ENCODE data around the gene PCBP1. TPM values are rescaled to one million over a fixed set of nuclear protein-coding genes. Genes with fewer than 3 reads are reported as not detected.

Gene PCBP1
- total and polyA plus RNA-seq, 9 of the 15 experiments (the other 6 are each of a cell fraction or from before 2014, with no cell fraction given) = 19.2 to 407 (median 78.1) TPM

GRCh38 chr2:70084973-70085710, 2.1 kb upstream of the PCBP1 start (continued):
- TF ChIP-seq XRCC5 (IDR thresholded peaks at IDR 0.05; ENCODE audit: low read depth, low read length) (no peak), HNRNPL (IDR thresholded peaks at IDR 0.05; ENCODE audit: low read depth, low read length) (no peak), NONO (IDR thresholded peaks at IDR 0.05; ENCODE audit: low read depth in 2 of 2, low read length in 1 of 2) (no peak), MED1 (CRISPR knock-in tag; IDR thresholded peaks at IDR 0.05; ENCODE audit: borderline replicate concordance) (no peak), BRF1 (IDR thresholded peaks at IDR 0.05; ENCODE audit: borderline replicate concordance, extremely low read depth, insufficient read length) (no peak), ZBED1 (IDR thresholded peaks at IDR 0.05) (no peak), NR2F6 (CRISPR knock-in tag; IDR thresholded peaks at IDR 0.05) (no peak), NFE2 (IDR thresholded peaks at IDR 0.05; ENCODE audit: low read depth) (peak; percentile 21; the same call in 1 of the 2 replicates), CBX3 (IDR thresholded peaks at IDR 0.05; ENCODE audit: borderline replicate concordance in 1 of 2, low read length in 2 of 2) (no peak; a peak in 1 of 3 replicates), ARHGAP35 (IDR thresholded peaks at IDR 0.05; ENCODE audit: partially characterized antibody) (no peak), NELFE (IDR thresholded peaks at IDR 0.05; ENCODE audit: insufficient read depth, insufficient read length) (no peak), NKRF (IDR thresholded peaks at IDR 0.05; ENCODE audit: borderline replicate concordance) (no peak), BRCA1 (IDR thresholded peaks at IDR 0.05) (no peak), BRCA1 (CRISPR knock-in tag; IDR thresholded peaks at IDR 0.05) (no peak), ZNF57 (CRISPR knock-in tag; IDR thresholded peaks at IDR 0.05) (no peak), PTRF (tag; IDR thresholded peaks at IDR 0.05) (no peak), SMARCA4 (IDR thresholded peaks at IDR 0.05) (peak; percentile 77)
- TF ChIP-seq, protein P1, sequence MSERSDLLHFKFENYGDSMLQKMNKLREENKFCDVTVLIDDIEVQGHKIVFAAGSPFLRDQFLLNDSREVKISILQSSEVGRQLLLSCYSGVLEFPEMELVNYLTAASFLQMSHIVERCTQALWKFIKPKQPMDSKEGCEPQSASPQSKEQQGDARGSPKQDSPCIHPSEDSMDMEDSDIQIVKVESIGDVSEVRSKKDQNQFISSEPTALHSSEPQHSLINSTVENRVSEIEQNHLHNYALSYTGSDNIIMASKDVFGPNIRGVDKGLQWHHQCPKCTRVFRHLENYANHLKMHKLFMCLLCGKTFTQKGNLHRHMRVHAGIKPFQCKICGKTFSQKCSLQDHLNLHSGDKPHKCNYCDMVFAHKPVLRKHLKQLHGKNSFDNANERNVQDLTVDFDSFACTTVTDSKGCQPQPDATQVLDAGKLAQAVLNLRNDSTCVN (CRISPR knock-in tag; IDR thresholded peaks at IDR 0.05) = 0 out of 2 replicates have a peak, but pooled peaks have one; percentile 47
- TF ChIP-seq, protein P2, sequence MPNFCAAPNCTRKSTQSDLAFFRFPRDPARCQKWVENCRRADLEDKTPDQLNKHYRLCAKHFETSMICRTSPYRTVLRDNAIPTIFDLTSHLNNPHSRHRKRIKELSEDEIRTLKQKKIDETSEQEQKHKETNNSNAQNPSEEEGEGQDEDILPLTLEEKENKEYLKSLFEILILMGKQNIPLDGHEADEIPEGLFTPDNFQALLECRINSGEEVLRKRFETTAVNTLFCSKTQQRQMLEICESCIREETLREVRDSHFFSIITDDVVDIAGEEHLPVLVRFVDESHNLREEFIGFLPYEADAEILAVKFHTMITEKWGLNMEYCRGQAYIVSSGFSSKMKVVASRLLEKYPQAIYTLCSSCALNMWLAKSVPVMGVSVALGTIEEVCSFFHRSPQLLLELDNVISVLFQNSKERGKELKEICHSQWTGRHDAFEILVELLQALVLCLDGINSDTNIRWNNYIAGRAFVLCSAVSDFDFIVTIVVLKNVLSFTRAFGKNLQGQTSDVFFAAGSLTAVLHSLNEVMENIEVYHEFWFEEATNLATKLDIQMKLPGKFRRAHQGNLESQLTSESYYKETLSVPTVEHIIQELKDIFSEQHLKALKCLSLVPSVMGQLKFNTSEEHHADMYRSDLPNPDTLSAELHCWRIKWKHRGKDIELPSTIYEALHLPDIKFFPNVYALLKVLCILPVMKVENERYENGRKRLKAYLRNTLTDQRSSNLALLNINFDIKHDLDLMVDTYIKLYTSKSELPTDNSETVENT (CRISPR knock-in tag; IDR thresholded peaks at IDR 0.05) = no peak
- TF ChIP-seq, protein P3, sequence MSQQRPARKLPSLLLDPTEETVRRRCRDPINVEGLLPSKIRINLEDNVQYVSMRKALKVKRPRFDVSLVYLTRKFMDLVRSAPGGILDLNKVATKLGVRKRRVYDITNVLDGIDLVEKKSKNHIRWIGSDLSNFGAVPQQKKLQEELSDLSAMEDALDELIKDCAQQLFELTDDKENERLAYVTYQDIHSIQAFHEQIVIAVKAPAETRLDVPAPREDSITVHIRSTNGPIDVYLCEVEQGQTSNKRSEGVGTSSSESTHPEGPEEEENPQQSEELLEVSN (IDR thresholded peaks at IDR 0.05; ENCODE audit: borderline replicate concordance in 1 of 2, extremely low read depth in 1 of 2, insufficient read depth in 1 of 2, insufficient read length in 1 of 2, low read depth in 1 of 2, low read length in 1 of 2, poor library complexity in 1 of 2, severe bottlenecking in 1 of 2) = no peak
- TF ChIP-seq, protein P4, sequence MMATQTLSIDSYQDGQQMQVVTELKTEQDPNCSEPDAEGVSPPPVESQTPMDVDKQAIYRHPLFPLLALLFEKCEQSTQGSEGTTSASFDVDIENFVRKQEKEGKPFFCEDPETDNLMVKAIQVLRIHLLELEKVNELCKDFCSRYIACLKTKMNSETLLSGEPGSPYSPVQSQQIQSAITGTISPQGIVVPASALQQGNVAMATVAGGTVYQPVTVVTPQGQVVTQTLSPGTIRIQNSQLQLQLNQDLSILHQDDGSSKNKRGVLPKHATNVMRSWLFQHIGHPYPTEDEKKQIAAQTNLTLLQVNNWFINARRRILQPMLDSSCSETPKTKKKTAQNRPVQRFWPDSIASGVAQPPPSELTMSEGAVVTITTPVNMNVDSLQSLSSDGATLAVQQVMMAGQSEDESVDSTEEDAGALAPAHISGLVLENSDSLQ (IDR thresholded peaks at IDR 0.05) = peak; percentile 63

Data from K562 (cell line).